H9 (cell line): ENCODE measurements around the gene SV2A. TPM values are rescaled to one million over a fixed set of nuclear protein-coding genes. Genes with fewer than 3 reads are reported as not detected.

ENCODE experiments used
- total RNA-seq: library from RNA; stranded (reverse); gene quantifications from 2 replicates; pipeline ENCODE4 v1.2.1, GENCODE V29; 2021

The SV2A gene
- total RNA-seq, 1 experiment from 2014 or later, result 42.4 TPM

Other genes starting within 250 kb of the SV2A start
- gene FCGR1A, start 135.2 kb downstream of the SV2A start, total RNA-seq, result not detected in 2 replicates
- 5.7 and 6.0 TPM in 2 replicates for gene BOLA1, start 18.3 kb downstream of the SV2A start, total RNA-seq
- 123 and 127 TPM in 2 replicates for gene SF3B4, start 10.0 kb upstream of the SV2A start, total RNA-seq
- gene MTMR11, start 19.0 kb upstream of the SV2A start, total RNA-seq, result 3.9 and 4.0 TPM in 2 replicates
- 22.5 and 23.5 TPM in 2 replicates for gene OTUD7B, start 92.9 kb upstream of the SV2A start, total RNA-seq
- 31.8 and 31.9 TPM in 2 replicates for gene VPS45, start 149.9 kb upstream of the SV2A start, total RNA-seq
- gene PLEKHO1, start 232.1 kb upstream of the SV2A start, total RNA-seq, result 47.6 and 48.1 TPM in 2 replicates